DMS153 treated with DMSO at 0.1 percent for 48 hours (cell line): ENCODE measurements around the gene AGBL5.

Experiments
- DNase-seq: peaks from one replicate; lab custom pipeline; 2025; ENCODE audit not compliant: unreplicated experiment; lab: John Stamatoyannopoulos, UW

The AGBL5 gene

GRCh38 chr2:27024188-27024587 is 27.3 kb upstream of the AGBL5 start:
- no peak for DNase-seq

GRCh38 chr2:27024812-27025211 is 26.7 kb upstream of the AGBL5 start:
- DNase-seq = no peak

- DNase-seq = no peak
Measured at GRCh38 chr2:27025281-27025800, 26.1 kb upstream of the AGBL5 start.

GRCh38 chr2:27025861-27026851 is 25.3 kb upstream of the AGBL5 start:
- DNase-seq = no peak

- no peak for DNase-seq
Measured at GRCh38 chr2:27027211-27027651, 24.2 kb upstream of the AGBL5 start.

- DNase-seq = no peak
Measured at GRCh38 chr2:27029051-27029450, 22.4 kb upstream of the AGBL5 start.

GRCh38 chr2:27032495-27033252 is 18.8 kb upstream of the AGBL5 start, which contains the start of gene TMEM214:
Gene TMEM214 (plus strand): TSS chr2:27032965. CDS start chr2:27033016, 51 bp downstream.
- DNase-seq = peak; percentile 67

- no peak for DNase-seq
Measured at GRCh38 chr2:27033253-27033852, 18.1 kb upstream of the AGBL5 start.

GRCh38 chr2:27038012-27038411 is 13.5 kb upstream of the AGBL5 start:
- DNase-seq = no peak

GRCh38 chr2:27038631-27039339 is 12.7 kb upstream of the AGBL5 start:
- no peak for DNase-seq

GRCh38 chr2:27039426-27039825 is 12.0 kb upstream of the AGBL5 start:
- no peak for DNase-seq

- DNase-seq = no peak
Measured at GRCh38 chr2:27039871-27040270, 11.6 kb upstream of the AGBL5 start.

GRCh38 chr2:27040282-27040681 is 11.2 kb upstream of the AGBL5 start:
- no peak for DNase-seq

- DNase-seq = no peak
Measured at GRCh38 chr2:27041752-27042151, 9.7 kb upstream of the AGBL5 start.

- DNase-seq = no peak
Measured at GRCh38 chr2:27042159-27042661, 9.3 kb upstream of the AGBL5 start.

GRCh38 chr2:27042985-27043634 is 8.4 kb upstream of the AGBL5 start:
- DNase-seq = no peak

GRCh38 chr2:27049422-27050280 is 1.8 kb upstream of the AGBL5 start:
- DNase-seq = no peak

- DNase-seq = peak; percentile 87
Measured at GRCh38 chr2:27050281-27050995, 1.0 kb upstream of the AGBL5 start.
